ENCODE measurements around the gene PDE1A.
A peak's percentile ranks its signal among the peaks of the same experiment; 100 is the strongest.

PDE1A gene

GRCh38 chr2:182229297-182229696, 197.5 kb downstream of the PDE1A start:
- in situ Hi-C loops (cut with HindIII; ENCODE audit: low pct_ligation_motif_present, low sequenced_read_pairs): no loop called here
- no peaks in the 10 kb centered on the region for H3K27me3 ChIP-seq (replicated peaks)
- H3K4me3 ChIP-seq (ENCODE audit: low read depth, low read length): no peak overlapping the region
- H3K36me3 ChIP-seq (replicated peaks): no peaks in the 10 kb centered on the region
- DNase-seq: no peak
- H3K27ac ChIP-seq: peak overlapping the region; percentile 62
- TF ChIP-seq CTCF (IDR thresholded peaks at IDR 0.05; ENCODE audit: low read depth, low read length, missing control alignments): no peak

- Histone ChIP-seq H3K27ac (peak overlapping the region; percentile 62), H3K36me3 (replicated peaks) (no peaks in the 10 kb centered on the region), H3K27me3 (replicated peaks) (no peaks in the 10 kb centered on the region), H3K4me3 (ENCODE audit: low read depth, low read length) (no peak overlapping the region)
- DNase-seq: no peak
- no peak for TF ChIP-seq CTCF (IDR thresholded peaks at IDR 0.05; ENCODE audit: low read depth, low read length, missing control alignments)
- in situ Hi-C loops (cut with HindIII; ENCODE audit: low pct_ligation_motif_present, low sequenced_read_pairs): no loop called here
Measured at GRCh38 chr2:182228741-182229140, 198.1 kb downstream of the PDE1A start.

- no peak for TF ChIP-seq CTCF (IDR thresholded peaks at IDR 0.05; ENCODE audit: low read depth, low read length, missing control alignments)
- H3K27me3 ChIP-seq (replicated peaks): no peaks in the 10 kb centered on the region
Measured at GRCh38 chr2:182228073-182228473, 198.8 kb downstream of the PDE1A start.

GRCh38 chr2:182226807-182227206, 200.0 kb downstream of the PDE1A start:
- in situ Hi-C loops (cut with HindIII; ENCODE audit: low pct_ligation_motif_present, low sequenced_read_pairs): no loop called here
- no peaks in the 10 kb centered on the region for H3K36me3 ChIP-seq (replicated peaks)
- no peak overlapping the region for H3K27ac ChIP-seq
- no peak for TF ChIP-seq CTCF (IDR thresholded peaks at IDR 0.05; ENCODE audit: low read depth, low read length, missing control alignments)
- no peaks in the 10 kb centered on the region for H3K27me3 ChIP-seq (replicated peaks)
- H3K4me3 ChIP-seq (ENCODE audit: low read depth, low read length): no peak overlapping the region
- DNase-seq: no peak

More at GRCh38 chr2:182228073-182228473, 198.8 kb downstream of the PDE1A start:
- H3K4me3 ChIP-seq (ENCODE audit: low read depth, low read length): no peak overlapping the region
- DNase-seq: no peak
- no peaks in the 10 kb centered on the region for H3K36me3 ChIP-seq (replicated peaks)
- no peak overlapping the region for H3K27ac ChIP-seq
- in situ Hi-C loops (cut with HindIII; ENCODE audit: low pct_ligation_motif_present, low sequenced_read_pairs): no loop called here

- Histone ChIP-seq H3K4me3 (ENCODE audit: low read depth, low read length) (no peak overlapping the region), H3K27me3 (replicated peaks) (no peaks in the 10 kb centered on the region), H3K27ac (no peak overlapping the region), H3K36me3 (replicated peaks) (no peaks in the 10 kb centered on the region)
- no peak for TF ChIP-seq CTCF (IDR thresholded peaks at IDR 0.05; ENCODE audit: low read depth, low read length, missing control alignments)
- in situ Hi-C loops (cut with HindIII; ENCODE audit: low pct_ligation_motif_present, low sequenced_read_pairs): no loop called here
- DNase-seq: no peak
Measured at GRCh38 chr2:182224669-182225068, 202.2 kb downstream of the PDE1A start.

- no peak for TF ChIP-seq CTCF (IDR thresholded peaks at IDR 0.05; ENCODE audit: low read depth, low read length, missing control alignments)
- no peaks in the 10 kb centered on the region for H3K27me3 ChIP-seq (replicated peaks)
- in situ Hi-C loops (cut with HindIII; ENCODE audit: low pct_ligation_motif_present, low sequenced_read_pairs): no loop called here
- no peaks in the 10 kb centered on the region for H3K36me3 ChIP-seq (replicated peaks)
- H3K4me3 ChIP-seq (ENCODE audit: low read depth, low read length): no peak overlapping the region
- H3K27ac ChIP-seq: no peak overlapping the region
- DNase-seq: no peak
Measured at GRCh38 chr2:182220998-182221397, 205.8 kb downstream of the PDE1A start.

Measured in brain microvascular endothelial cell (primary cell).